Measurements from ENCODE around the gene HOXD8.

HOXD8 gene

GRCh38 chr2:176174824-176175708, 45.6 kb downstream of the HOXD8 start:
- DNase-seq = no peak

GRCh38 chr2:176175709-176176607, 46.5 kb downstream of the HOXD8 start:
- DNase-seq = no peak

- no peak for DNase-seq
Measured at GRCh38 chr2:176177580-176178037, 48.1 kb downstream of the HOXD8 start.

GRCh38 chr2:176178038-176178756, 48.7 kb downstream of the HOXD8 start:
- DNase-seq = peak; percentile 56

GRCh38 chr2:176178757-176179295, 49.3 kb downstream of the HOXD8 start:
- no peak for DNase-seq

GRCh38 chr2:176181551-176181950, 52.0 kb downstream of the HOXD8 start:
- DNase-seq = no peak

All from COR-L47 (cell line).